NOMO-1 (cell line): ENCODE results near the gene ISLR2.

Experiments used
- DNase-seq, 2 experiments: peaks; one replicate each; lab custom pipeline; 2025; ENCODE audit not compliant: unreplicated experiment in 2 of 2; lab: John Stamatoyannopoulos, UW

The ISLR2 gene

GRCh38 chr15:74175271-74176191 is 45.1 kb downstream of the ISLR2 start:
- no peak for DNase-seq

- no peak for DNase-seq
These were observed 46.2 kb downstream of the ISLR2 start for GRCh38 chr15:74176262-74177214.

- DNase-seq, result no peak
These were observed 48.1 kb downstream of the ISLR2 start for GRCh38 chr15:74178326-74179100.

GRCh38 chr15:74179101-74179841 is 48.9 kb downstream of the ISLR2 start:
- no peak for DNase-seq

- no peak for DNase-seq
These were observed 49.8 kb downstream of the ISLR2 start for GRCh38 chr15:74179983-74180880.

- DNase-seq, result no peak
These were observed 50.7 kb downstream of the ISLR2 start for GRCh38 chr15:74180881-74181602.

- no peak for DNase-seq
These were observed 51.7 kb downstream of the ISLR2 start for GRCh38 chr15:74182131-74182530.

- no peak for DNase-seq
These were observed 54.3 kb downstream of the ISLR2 start for GRCh38 chr15:74184582-74185091.

GRCh38 chr15:74185710-74186348 is 55.4 kb downstream of the ISLR2 start:
- no peak for DNase-seq
